ENCODE data around the gene CD83. TPM values are rescaled to one million over a fixed set of nuclear protein-coding genes. Genes with fewer than 3 reads are reported as not detected.

Gene CD83
- total and polyA plus RNA-seq, 7 donors, result 0.10 to 2.1 (median 0.71) TPM

- H3K27ac ChIP-seq, result no peak overlapping the region
- no peak for TF ChIP-seq CTCF (IDR thresholded peaks at IDR 0.05)
- ATAC-seq (no peak), DNase-seq (peak in 1 of 2 donors; percentile 50)
- no peak overlapping the region for H3K4me3 ChIP-seq
- intact Hi-C loops (cut with DNase I), result no loop called here
- peaks cover 3 to 12% (median 4%) of the 10 kb centered on the region in 3 donors for H3K27me3 ChIP-seq (ENCODE audit: insufficient read depth in 3 of 3, low read length in 2 of 3)
- no peaks in the 10 kb centered on the region for H3K36me3 ChIP-seq (ENCODE audit: insufficient read depth in 1 of 2, low read depth in 1 of 2)
- no peaks in the 10 kb centered on the region for H3K9me3 ChIP-seq
- 57 to 67% (median 60%) methylated on average over 14 of the region's 14 CpGs for WGBS, 3 donors
- H3K4me1 ChIP-seq, result no peaks in the 10 kb centered on the region
These were observed 8.8 kb upstream of the CD83 start for GRCh38 chr6:14108571-14109410.

DNA sequence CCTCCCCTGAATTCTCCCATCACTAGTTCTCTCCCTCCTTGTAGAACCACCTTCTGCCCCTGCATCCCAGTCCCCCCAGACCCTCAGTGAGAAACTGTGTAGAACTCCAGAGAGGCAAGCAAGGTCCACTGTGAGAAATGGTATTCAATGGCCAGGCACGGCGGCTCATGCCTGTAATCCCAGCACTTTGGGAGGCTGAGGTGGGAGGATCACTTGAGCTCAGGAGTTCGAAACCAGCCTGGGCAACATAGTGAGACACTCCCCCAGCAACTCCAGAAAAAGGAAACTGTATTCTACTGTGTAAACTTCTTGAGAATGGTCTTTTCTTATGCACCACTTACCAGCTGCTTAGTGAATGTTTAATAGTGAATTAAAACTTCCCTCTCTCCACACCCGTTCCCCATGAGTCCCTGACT, 8.2 kb upstream of the CD83 start:
- no peak overlapping the region for H3K27ac ChIP-seq
- ATAC-seq (no peak), DNase-seq (no peak)
- H3K9me3 ChIP-seq, result no peaks in the 10 kb centered on the region
- H3K27me3 ChIP-seq (ENCODE audit: insufficient read depth in 3 of 3, low read length in 2 of 3), result peaks cover 3 to 12% (median 4%) of the 10 kb centered on the region in 3 donors
- 80 to 83% (median 81%) methylated on average over 4 of the region's 4 CpGs for WGBS, 3 donors
- intact Hi-C loops (cut with DNase I), result no loop called here
- no peak overlapping the region for H3K4me3 ChIP-seq
- H3K4me1 ChIP-seq, result no peaks in the 10 kb centered on the region
- TF ChIP-seq CTCF (IDR thresholded peaks at IDR 0.05), result no peak
- no peaks in the 10 kb centered on the region for H3K36me3 ChIP-seq (ENCODE audit: insufficient read depth in 1 of 2, low read depth in 1 of 2)

GRCh38 chr6:14110001-14110818, 7.4 kb upstream of the CD83 start:
- Histone ChIP-seq H3K27me3 (ENCODE audit: insufficient read depth in 3 of 3, low read length in 2 of 3) (peaks cover 3 to 12% (median 4%) of the 10 kb centered on the region in 3 donors), H3K36me3 (ENCODE audit: insufficient read depth in 1 of 2, low read depth in 1 of 2) (no peaks in the 10 kb centered on the region), H3K27ac (no peak overlapping the region), H3K9me3 (no peaks in the 10 kb centered on the region), H3K4me1 (no peaks in the 10 kb centered on the region), H3K4me3 (no peak overlapping the region)
- WGBS, 3 donors, result 88 to 92% (median 92%) methylated on average over 11 of the region's 11 CpGs
- no peak for ATAC-seq
- intact Hi-C loops (cut with DNase I), result loop anchor here in 1 of 2 donors (5.0 kb wide), 1 partner anchor 1028 kb away; no protein-coding TSS in a partner anchor
- no peak for TF ChIP-seq CTCF (IDR thresholded peaks at IDR 0.05)
- DNase-seq, result no peak

- peaks cover 3% of the 10 kb centered on the region for H3K4me1 ChIP-seq
- H3K36me3 ChIP-seq (ENCODE audit: insufficient read depth in 1 of 2, low read depth in 1 of 2), result no peaks in the 10 kb centered on the region
- 73 to 85% (median 79%) methylated on average over 1 of the region's 1 CpG for WGBS, 3 donors
- intact Hi-C loops (cut with DNase I), result loop anchor here in 1 of 2 donors (5.0 kb wide), 1 partner anchor 1032 kb away; no protein-coding TSS in a partner anchor
- ATAC-seq (no peak), DNase-seq (no peak)
- TF ChIP-seq CTCF (IDR thresholded peaks at IDR 0.05), result no peak
- H3K27ac ChIP-seq, result no peak overlapping the region
- no peaks in the 10 kb centered on the region for H3K27me3 ChIP-seq (ENCODE audit: insufficient read depth in 3 of 3, low read length in 2 of 3)
- no peak overlapping the region for H3K4me3 ChIP-seq
- H3K9me3 ChIP-seq, result no peaks in the 10 kb centered on the region
These were observed 3.6 kb upstream of the CD83 start for GRCh38 chr6:14113976-14114375.

All from psoas muscle (tissue), 8 donors.